DOHH2 (cell line): ENCODE measurements around the gene EIF2S2.

Source experiments
- CTCF ChIP-seq: fragments of 200-600 bp; sonication (generic); IDR thresholded peaks from one replicate; pipeline ENCODE4 v1.5.1; 2014; ENCODE audit warnings: antibody characterized with exemption, mild to moderate bottlenecking, low read depth, low read length; ENCODE audit not compliant: poor library complexity, severe bottlenecking
- EZH2phosphoT487 ChIP-seq: fragments of 200-600 bp; sonication (generic); IDR thresholded peaks from 2 replicates; pipeline ENCODE4 v1.6.1; 2017; ENCODE audit warnings: borderline replicate concordance, mild to moderate bottlenecking, antibody characterized with exemption, low read length, moderate library complexity, mixed read lengths

GRCh38 chr20:34055290-34055689 lies 56.8 kb downstream of the EIF2S2 start:
- TF ChIP-seq CTCF (no peak), EZH2phosphoT487 (no peak)
